Activated naive CD8-positive, alpha-beta T cell treated with anti-CD3 and anti-CD28 coated beads, Interleukin-2, amount 50 U/mL, for 16 hours (primary cell): ENCODE data around the gene KLHL17.
"Not testable (repeated sequence)": the region's sequence is repeated elsewhere in the genome, so short reads cannot be mapped to it uniquely, and the experiment has no call there.

Experiments
- DNase-seq: peaks from one replicate; pipeline ENCODE4 v3.0.0-alpha.2; 2020; ENCODE audit warnings: low read depth, low spot score

KLHL17 gene

GRCh38 chr1:967466-968343 is 7.3 kb downstream of the KLHL17 start:
- DNase-seq, result no peak

GRCh38 chr1:969260-969855 is 9.0 kb downstream of the KLHL17 start:
- DNase-seq, result no peak

GRCh38 chr1:970242-970972 is 10.0 kb downstream of the KLHL17 start:
- no peak for DNase-seq

GRCh38 chr1:970973-971730 is 10.8 kb downstream of the KLHL17 start:
- DNase-seq, result no peak

GRCh38 chr1:971751-972506 is 11.5 kb downstream of the KLHL17 start:
- DNase-seq, result no peak

GRCh38 chr1:972726-973458 is 12.5 kb downstream of the KLHL17 start:
- no peak for DNase-seq

- DNase-seq, result no peak
Observed at GRCh38 chr1:973459-974292, 13.3 kb downstream of the KLHL17 start.

GRCh38 chr1:974293-974640 is 13.9 kb downstream of the KLHL17 start:
- DNase-seq, result no peak

GRCh38 chr1:974687-975328 is 14.4 kb downstream of the KLHL17 start:
- no peak for DNase-seq

- no peak for DNase-seq
Observed at GRCh38 chr1:975365-975764, 15.0 kb downstream of the KLHL17 start.

GRCh38 chr1:975896-976683 is 15.7 kb downstream of the KLHL17 start:
- DNase-seq, result no peak

GRCh38 chr1:976791-977190 is 16.4 kb downstream of the KLHL17 start:
- not testable (repeated sequence) for DNase-seq

GRCh38 chr1:978069-978834 is 17.9 kb downstream of the KLHL17 start:
- no peak for DNase-seq

GRCh38 chr1:978835-979743 is 18.7 kb downstream of the KLHL17 start:
- no peak for DNase-seq

- DNase-seq, result no peak
Observed at GRCh38 chr1:979744-980072, 19.3 kb downstream of the KLHL17 start.

GRCh38 chr1:980137-980571 is 19.8 kb downstream of the KLHL17 start:
- DNase-seq, result no peak
